ENCODE data around the gene TOR1AIP1.

- TF ChIP-seq CTCF (IDR thresholded peaks at IDR 0.05; ENCODE audit: low read depth, low read length, poor library complexity, severe bottlenecking) (no peak), EZH2phosphoT487 (IDR thresholded peaks at IDR 0.05; ENCODE audit: borderline replicate concordance, low read length) (no peak)
These were observed 48.8 kb downstream of the TOR1AIP1 start for GRCh38 chr1:179930867-179931266.

All from DOHH2 (cell line).